PFSK-1 (cell line): Measurements from ENCODE around the gene NPM1.

ENCODE experiments used
- FOXP2 ChIP-seq: optimal IDR thresholded peaks from 2 replicates; pipeline ENCODE3; 2011; ENCODE audit warnings: borderline replicate concordance, control low read depth, inconsistent platforms; ENCODE audit not compliant: insufficient read depth; ENCODE audit errors: extremely low read length, extremely low read depth
- POLR2AphosphoS5 ChIP-seq: IDR thresholded peaks from 2 replicates; pipeline ENCODE4 v1.6.1; 2012; ENCODE audit warnings: low read depth, mild to moderate bottlenecking, control low read depth, low read length, moderate library complexity
- REST ChIP-seq, 2 experiments: IDR thresholded peaks; 2 replicates each; pipeline versions ENCODE4 v1.6.1 to v1.8.0; 2011 to 2012; ENCODE audit warnings: low read depth in 2 of 2, low read length in 2 of 2, control low read depth in 1 of 2, inconsistent platforms in 1 of 2, mild to moderate bottlenecking in 1 of 2, moderate library complexity in 1 of 2; ENCODE audit not compliant: insufficient read depth in 1 of 2
- SIN3A ChIP-seq: IDR thresholded peaks from 2 replicates; pipeline ENCODE4 v1.6.1; 2012; ENCODE audit warnings: mild to moderate bottlenecking, low read length, moderate library complexity, borderline replicate concordance; ENCODE audit not compliant: insufficient read depth
- TAF1 ChIP-seq: IDR thresholded peaks from 2 replicates; pipeline ENCODE4 v1.6.1; 2012; ENCODE audit warnings: low read length, control low read depth, borderline replicate concordance; ENCODE audit not compliant: insufficient read depth

NPM1 gene

GRCh38 chr5:171409164-171410136 lies 21.8 kb downstream of the NPM1 start:
- no peak for TF ChIP-seq SIN3A
- TF ChIP-seq FOXP2, result no peak
- TF ChIP-seq TAF1, result no peak
- no peak for TF ChIP-seq REST (IDR thresholded peaks at IDR 0.05; ENCODE audit: insufficient read depth in 1 of 2, low read depth in 2 of 2, low read length in 2 of 2)
- no peak for TF ChIP-seq POLR2AphosphoS5

- TF ChIP-seq TAF1 (no peak), POLR2AphosphoS5 (no peak)
Observed at GRCh38 chr5:171410181-171410580, 22.5 kb downstream of the NPM1 start.

- TF ChIP-seq REST (IDR thresholded peaks at IDR 0.05; ENCODE audit: insufficient read depth in 1 of 2, low read depth in 2 of 2, low read length in 2 of 2), result no peak
- TF ChIP-seq TAF1, result no peak
- no peak; the same call in none of the 2 replicates for TF ChIP-seq POLR2AphosphoS5
- TF ChIP-seq SIN3A, result no peak
- no peak for TF ChIP-seq FOXP2
Observed at GRCh38 chr5:171412186-171412585, 24.5 kb downstream of the NPM1 start.

- TF ChIP-seq SIN3A (no peak), TAF1 (no peak), FOXP2 (no peak), POLR2AphosphoS5 (no peak; the same call in 1 of the 2 replicates)
Observed at GRCh38 chr5:171413153-171413910, 25.7 kb downstream of the NPM1 start.

- TF ChIP-seq POLR2AphosphoS5, result peak; percentile 68
Observed at GRCh38 chr5:171413993-171414392, 26.3 kb downstream of the NPM1 start.

- TF ChIP-seq TAF1 (no peak), FOXP2 (no peak), POLR2AphosphoS5 (no peak; the same call in 1 of the 2 replicates), SIN3A (no peak), REST (IDR thresholded peaks at IDR 0.05; ENCODE audit: insufficient read depth in 1 of 2, low read depth in 2 of 2, low read length in 2 of 2) (no peak)
Observed at GRCh38 chr5:171415115-171415730, 27.6 kb downstream of the NPM1 start.
